OCI-LY1 (cell line): ENCODE data around the gene BCAN.
"Not testable (repeated sequence)": the region's sequence is repeated elsewhere in the genome, so short reads cannot be mapped to it uniquely, and the experiment has no call there.

Experiments
- H2AFZ ChIP-seq: fragments of 200-600 bp; sonication (generic), shearing (Covaris generic); 2 replicates; pipeline ENCODE4 v1.6.0; 2014; ENCODE audit warnings: antibody characterized with exemption, mild to moderate bottlenecking, low read length
- H3F3A ChIP-seq: fragments of 200-600 bp; sonication (generic), shearing (Covaris generic); 2 replicates; pipeline ENCODE4 v1.6.0; 2014; ENCODE audit warnings: mild to moderate bottlenecking, antibody characterized with exemption, low read length, moderate library complexity; ENCODE audit not compliant: insufficient read depth
- H3K27ac ChIP-seq: fragments of 200-600 bp; sonication (generic); 2 replicates; pipeline ENCODE4 v1.5.1; 2014; ENCODE audit warnings: low read length, mixed run types, mild to moderate bottlenecking, low read depth; ENCODE audit not compliant: poor library complexity, severe bottlenecking
- H3K27me3 ChIP-seq: fragments of 200-600 bp; sonication (generic); 2 replicates; pipeline ENCODE4 v1.6.0; 2014; ENCODE audit warnings: antibody characterized with exemption, mild to moderate bottlenecking, low read length, moderate library complexity; ENCODE audit not compliant: insufficient read depth
- H3K36me3 ChIP-seq: fragments of 200-600 bp; sonication (generic); 2 replicates; pipeline ENCODE4 v1.6.1; 2014; ENCODE audit warnings: mild to moderate bottlenecking, antibody characterized with exemption, low read length, moderate library complexity, mixed read lengths; ENCODE audit not compliant: insufficient read depth
- H3K4me1 ChIP-seq: fragments of 200-600 bp; sonication (generic); 2 replicates; pipeline ENCODE4 v1.5.1; 2014; ENCODE audit warnings: mild to moderate bottlenecking, low read length, moderate library complexity; ENCODE audit not compliant: insufficient read depth, severe bottlenecking
- H3K4me2 ChIP-seq: fragments of 200-600 bp; sonication (generic), shearing (Covaris generic); 2 replicates; pipeline ENCODE4 v1.6.1; 2014; ENCODE audit warnings: low read length
- H3K4me3 ChIP-seq: fragments of 200-600 bp; sonication (generic); 2 replicates; pipeline ENCODE4 v1.5.1; 2014; ENCODE audit warnings: low read length, low read depth, mild to moderate bottlenecking, mixed read lengths; ENCODE audit not compliant: poor library complexity, severe bottlenecking
- H3K79me2 ChIP-seq: fragments of 200-600 bp; shearing (Covaris generic); 2 replicates; pipeline ENCODE4 v1.6.1; 2016; ENCODE audit warnings: mixed run types, low read length, mixed read lengths; ENCODE audit not compliant: insufficient read depth
- H3K9ac ChIP-seq: fragments of 200-600 bp; sonication (generic), shearing (Covaris generic); 2 replicates; pipeline ENCODE4 v1.6.1; 2014; ENCODE audit warnings: mild to moderate bottlenecking, low read length, mixed read lengths
- H3K9me2 ChIP-seq: fragments of 200-600 bp; sonication (generic), shearing (Covaris generic); 2 replicates; pipeline ENCODE4 v1.6.1; 2014; ENCODE audit warnings: low read depth, mild to moderate bottlenecking, low read length, mixed read lengths
- H3K9me3 ChIP-seq: fragments of 200-600 bp; shearing (Covaris generic); 2 replicates; pipeline ENCODE4 v1.6.1; 2014; ENCODE audit warnings: low read length, mixed read lengths
- H4K20me1 ChIP-seq: fragments of 200-600 bp; sonication (generic), shearing (Covaris generic); 2 replicates; pipeline ENCODE4 v1.6.0; 2016; ENCODE audit warnings: mild to moderate bottlenecking, low read length; ENCODE audit not compliant: insufficient read depth
- EZH2 ChIP-seq: fragments of 200-600 bp; sonication (generic), shearing (Covaris generic); IDR thresholded peaks from 2 replicates; pipeline ENCODE4 v1.8.0; 2017; ENCODE audit warnings: borderline replicate concordance, mixed run types, mild to moderate bottlenecking, antibody characterized with exemption, low read length, moderate library complexity, mixed read lengths
- TF ChIP-seq, protein P1 (sequence below): fragments of 200-600 bp; sonication (generic), shearing (Covaris generic); IDR thresholded peaks from 2 replicates; pipeline ENCODE4 v1.5.1; 2017; ENCODE audit warnings: mild to moderate bottlenecking, antibody characterized with exemption, low read length, moderate library complexity, mixed read lengths

BCAN gene

DNA sequence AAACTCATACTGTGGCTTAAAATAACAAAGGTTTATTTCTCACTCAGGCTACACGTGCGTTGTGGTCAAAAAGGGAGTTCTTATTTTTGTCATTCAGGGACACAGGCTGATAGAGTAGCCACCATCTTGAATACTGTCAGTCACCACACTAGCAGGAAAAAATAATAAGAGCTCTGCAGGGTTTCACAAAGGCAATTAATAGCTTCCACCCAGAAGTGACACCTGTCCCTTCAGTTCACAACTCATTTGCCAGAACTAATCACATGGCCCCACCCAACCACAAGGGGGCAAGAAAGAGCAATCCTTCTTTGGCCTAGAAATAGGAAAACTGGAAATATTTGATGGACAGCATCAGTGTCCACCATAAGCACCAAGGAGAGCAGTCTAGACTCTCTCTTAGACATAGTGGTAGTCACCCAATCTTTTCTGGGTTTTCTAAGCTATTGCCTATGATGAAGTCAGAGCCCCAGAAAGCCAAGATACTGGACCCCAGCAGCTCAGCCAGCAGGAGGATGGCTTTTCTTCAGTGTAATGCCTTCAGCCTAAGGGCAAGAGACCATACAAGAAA lies 14.5 kb upstream of the BCAN start:
- Histone ChIP-seq H3K79me2 (no peaks in the 10 kb centered on the region), H3K36me3 (no peaks in the 10 kb centered on the region), H3K9me3 (no peaks in the 10 kb centered on the region), H3K4me2 (no peak overlapping the region), H4K20me1 (no peaks in the 10 kb centered on the region), H3K27me3 (no peaks in the 10 kb centered on the region), H2AFZ (no peak overlapping the region), H3K9ac (no peak overlapping the region), H3K4me3 (no peak overlapping the region), H3K4me1 (no peaks in the 10 kb centered on the region), H3K9me2 (no peaks in the 10 kb centered on the region), H3F3A (no peaks in the 10 kb centered on the region), H3K27ac (no peak overlapping the region)
- no peak for TF ChIP-seq EZH2
- TF ChIP-seq, protein P1, sequence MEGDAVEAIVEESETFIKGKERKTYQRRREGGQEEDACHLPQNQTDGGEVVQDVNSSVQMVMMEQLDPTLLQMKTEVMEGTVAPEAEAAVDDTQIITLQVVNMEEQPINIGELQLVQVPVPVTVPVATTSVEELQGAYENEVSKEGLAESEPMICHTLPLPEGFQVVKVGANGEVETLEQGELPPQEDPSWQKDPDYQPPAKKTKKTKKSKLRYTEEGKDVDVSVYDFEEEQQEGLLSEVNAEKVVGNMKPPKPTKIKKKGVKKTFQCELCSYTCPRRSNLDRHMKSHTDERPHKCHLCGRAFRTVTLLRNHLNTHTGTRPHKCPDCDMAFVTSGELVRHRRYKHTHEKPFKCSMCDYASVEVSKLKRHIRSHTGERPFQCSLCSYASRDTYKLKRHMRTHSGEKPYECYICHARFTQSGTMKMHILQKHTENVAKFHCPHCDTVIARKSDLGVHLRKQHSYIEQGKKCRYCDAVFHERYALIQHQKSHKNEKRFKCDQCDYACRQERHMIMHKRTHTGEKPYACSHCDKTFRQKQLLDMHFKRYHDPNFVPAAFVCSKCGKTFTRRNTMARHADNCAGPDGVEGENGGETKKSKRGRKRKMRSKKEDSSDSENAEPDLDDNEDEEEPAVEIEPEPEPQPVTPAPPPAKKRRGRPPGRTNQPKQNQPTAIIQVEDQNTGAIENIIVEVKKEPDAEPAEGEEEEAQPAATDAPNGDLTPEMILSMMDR, result peak; percentile 83

DNA sequence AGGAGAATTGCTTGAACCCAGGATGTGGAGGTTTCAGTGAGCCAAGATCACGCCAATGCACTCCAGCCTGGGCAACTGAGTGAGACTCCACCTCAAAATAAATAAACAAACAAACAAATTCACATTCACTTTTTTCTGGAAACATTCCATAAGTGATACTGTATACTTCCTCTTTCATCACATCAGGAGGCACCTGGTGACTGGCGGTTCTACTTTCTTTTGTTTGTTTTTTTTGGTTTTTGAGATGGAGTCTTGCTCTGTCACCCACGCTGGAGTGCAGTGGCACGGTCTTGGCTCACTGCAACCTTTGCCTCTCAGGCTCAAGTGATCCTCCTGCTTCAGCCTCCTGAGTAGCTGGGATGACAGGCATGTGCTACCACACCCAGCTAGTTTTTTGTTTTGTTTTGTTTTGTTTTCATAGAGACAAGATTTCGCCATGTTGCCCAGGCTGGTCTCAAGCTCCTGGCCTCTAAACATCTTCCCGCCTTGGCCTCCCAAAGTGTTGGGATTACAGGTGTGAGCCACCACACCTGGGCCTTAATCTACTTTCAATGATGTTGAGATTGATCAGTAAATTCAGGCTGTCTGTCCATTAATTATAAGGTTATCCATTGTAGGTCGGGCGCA lies 12.0 kb upstream of the BCAN start:
- no peak overlapping the region for H3K4me2 ChIP-seq
- H3K4me1 ChIP-seq, result no peaks in the 10 kb centered on the region
- TF ChIP-seq, protein P1, result no peak
- no peak for TF ChIP-seq EZH2
- H3K36me3 ChIP-seq, result no peaks in the 10 kb centered on the region
- H4K20me1 ChIP-seq, result no peaks in the 10 kb centered on the region
- no peaks in the 10 kb centered on the region for H3K79me2 ChIP-seq
- H3F3A ChIP-seq, result no peaks in the 10 kb centered on the region
- H3K27ac ChIP-seq, result no peak overlapping the region
- 0 out of 2 replicates have a peak, but pooled peaks cover 4% of the 10 kb centered on the region for H3K27me3 ChIP-seq
- no peak overlapping the region for H3K9ac ChIP-seq
- H3K9me3 ChIP-seq, result no peaks in the 10 kb centered on the region
- H3K9me2 ChIP-seq, result no peaks in the 10 kb centered on the region
- H3K4me3 ChIP-seq, result no peak overlapping the region
- no peak overlapping the region for H2AFZ ChIP-seq

DNA sequence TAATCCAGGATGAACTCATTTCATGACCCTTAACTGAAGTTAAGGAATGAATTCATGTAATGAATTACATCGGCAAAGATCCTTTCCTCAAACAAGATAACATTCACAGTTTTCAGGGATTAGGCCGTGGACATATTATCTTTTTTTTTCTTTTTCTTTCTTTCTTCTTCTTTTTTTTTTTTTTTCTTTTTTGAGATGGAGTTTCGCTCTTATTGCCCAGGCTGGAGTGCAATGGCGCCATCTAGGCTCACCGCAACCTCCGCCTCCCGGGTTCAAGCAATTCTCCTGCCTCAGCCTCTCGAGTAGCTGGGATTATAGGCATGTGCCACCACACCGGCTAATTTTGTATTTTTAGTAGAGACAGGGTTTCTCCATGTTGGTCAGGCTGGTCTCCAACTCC lies 10.8 kb upstream of the BCAN start:
- H3F3A ChIP-seq, H4K20me1 ChIP-seq, H3K9ac ChIP-seq, H3K36me3 ChIP-seq, H3K9me2 ChIP-seq, H3K9me3 ChIP-seq, H3K4me1 ChIP-seq, H3K27me3 ChIP-seq, H3K4me2 ChIP-seq, H2AFZ ChIP-seq, H3K27ac ChIP-seq, H3K79me2 ChIP-seq, H3K4me3 ChIP-seq: not testable (repeated sequence)

DNA sequence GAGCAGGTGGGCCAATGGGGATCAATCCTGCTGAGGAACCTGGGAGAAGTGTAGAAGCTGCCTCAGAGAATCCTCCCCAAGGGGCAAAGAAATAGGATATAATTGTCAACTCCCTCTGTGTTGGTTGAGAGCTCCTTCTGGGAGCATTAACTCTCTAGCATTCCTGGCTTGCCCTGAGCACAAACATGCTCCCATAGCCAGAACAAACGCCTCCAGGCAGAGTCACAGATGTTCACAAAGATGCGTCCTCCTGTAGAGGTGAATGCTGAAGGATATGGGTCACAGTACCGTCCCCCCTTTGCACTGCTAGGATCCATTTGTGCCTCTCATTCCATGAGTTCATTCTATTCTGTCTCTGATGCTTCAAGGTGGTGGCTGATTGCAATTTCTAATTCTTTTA lies 9.6 kb upstream of the BCAN start:
- Histone ChIP-seq H3K4me3 (no peak overlapping the region), H3K27ac (no peak overlapping the region), H2AFZ (no peak overlapping the region), H4K20me1 (no peaks in the 10 kb centered on the region), H3K4me1 (no peaks in the 10 kb centered on the region), H3K4me2 (no peak overlapping the region), H3K9ac (no peak overlapping the region), H3K9me2 (no peaks in the 10 kb centered on the region), H3K9me3 (no peaks in the 10 kb centered on the region), H3K79me2 (no peaks in the 10 kb centered on the region), H3K27me3 (0 out of 2 replicates have a peak, but pooled peaks cover 5% of the 10 kb centered on the region), H3K36me3 (no peaks in the 10 kb centered on the region), H3F3A (no peaks in the 10 kb centered on the region)
- TF ChIP-seq EZH2, result no peak
